ENCODE data around the gene OR10H5.
A peak's percentile ranks its signal among the peaks of the same experiment; 100 is the strongest.
"Not testable (repeated sequence)": the region's sequence is repeated elsewhere in the genome, so short reads cannot be mapped to it uniquely, and the experiment has no call there.

OR10H5 gene

DNA sequence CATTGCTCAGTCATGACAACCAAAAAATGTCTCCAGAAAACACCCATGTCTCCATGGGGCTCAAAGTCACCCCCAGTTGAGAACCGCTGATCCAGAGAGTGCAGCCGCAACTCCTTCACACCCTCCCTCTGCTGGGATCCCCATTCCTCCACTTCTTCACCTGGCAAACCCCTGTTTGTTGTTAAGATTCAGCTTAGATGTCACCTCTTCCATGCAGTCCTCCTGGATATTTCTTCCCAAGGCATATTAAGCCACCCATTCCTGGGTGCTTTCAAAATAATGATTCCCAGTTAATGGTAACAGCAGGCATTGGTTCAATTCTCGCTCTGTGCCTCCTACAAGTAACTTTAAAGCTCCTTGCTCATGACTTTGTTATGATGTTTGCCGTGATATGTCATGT lies 24.0 kb downstream of the OR10H5 start:
- no peak for DNase-seq (ENCODE audit: low spot score)

GRCh38 chr19:15812060-15812722 lies 24.7 kb downstream of the OR10H5 start:
- no peak for DNase-seq (ENCODE audit: low spot score)

- DNase-seq (ENCODE audit: low spot score): no peak
Observed at GRCh38 chr19:15813916-15814315, 26.5 kb downstream of the OR10H5 start.

- no peak for DNase-seq (ENCODE audit: low spot score)
Observed at GRCh38 chr19:15815306-15815705, 27.8 kb downstream of the OR10H5 start, which contains the start of gene OR10H1. OR10H1 (minus strand) TSS chr19:15815664; CDS start chr19:15808037, 7,627 bp downstream.

DNA sequence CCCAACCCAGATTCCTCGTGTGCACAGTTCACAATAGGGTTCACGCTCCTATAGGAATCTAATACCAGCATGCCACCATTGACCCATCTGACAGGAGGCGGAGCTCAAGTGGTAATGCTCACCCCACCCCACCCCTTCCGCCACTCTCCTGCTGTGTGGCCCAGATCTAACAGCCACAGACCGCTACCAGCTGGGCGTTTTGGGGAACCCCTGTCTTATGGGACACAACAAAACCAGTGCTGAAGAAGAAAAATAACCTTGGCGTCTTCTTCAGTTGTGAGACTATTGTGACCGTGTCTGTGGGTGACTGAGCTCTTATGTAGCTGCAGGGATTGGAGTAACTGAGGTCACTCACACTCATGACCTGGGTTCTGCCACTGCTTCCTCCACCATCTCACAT lies 33.2 kb downstream of the OR10H5 start:
- DNase-seq (ENCODE audit: low spot score): no peak

DNA sequence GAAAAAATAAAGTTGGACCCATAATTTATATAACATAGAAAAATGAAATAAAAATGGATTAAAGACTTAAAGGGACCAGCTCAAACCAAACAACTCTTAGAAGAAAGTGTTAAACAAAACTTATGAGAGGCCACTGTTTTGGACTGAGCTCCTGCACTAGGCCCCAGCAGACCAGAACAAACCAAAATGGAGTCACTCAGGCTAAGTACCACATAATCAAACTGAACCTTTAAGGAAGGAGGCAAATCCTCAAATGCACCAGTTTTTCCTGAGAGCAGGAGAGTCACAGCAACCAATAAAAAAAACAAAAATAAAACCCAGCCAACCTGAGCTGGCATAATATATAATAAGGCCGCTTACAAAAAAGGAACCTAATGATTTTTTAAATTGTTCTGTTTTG lies 38.3 kb downstream of the OR10H5 start:
- DNase-seq (ENCODE audit: low spot score): no peak

GRCh38 chr19:15828121-15828610 lies 40.7 kb downstream of the OR10H5 start:
- DNase-seq (ENCODE audit: low spot score): no peak

- not testable (repeated sequence) for DNase-seq (ENCODE audit: low spot score)
Observed at GRCh38 chr19:15828611-15829305, 41.3 kb downstream of the OR10H5 start.

GRCh38 chr19:15829306-15829698 lies 41.8 kb downstream of the OR10H5 start:
- DNase-seq (ENCODE audit: low spot score): no peak

DNA sequence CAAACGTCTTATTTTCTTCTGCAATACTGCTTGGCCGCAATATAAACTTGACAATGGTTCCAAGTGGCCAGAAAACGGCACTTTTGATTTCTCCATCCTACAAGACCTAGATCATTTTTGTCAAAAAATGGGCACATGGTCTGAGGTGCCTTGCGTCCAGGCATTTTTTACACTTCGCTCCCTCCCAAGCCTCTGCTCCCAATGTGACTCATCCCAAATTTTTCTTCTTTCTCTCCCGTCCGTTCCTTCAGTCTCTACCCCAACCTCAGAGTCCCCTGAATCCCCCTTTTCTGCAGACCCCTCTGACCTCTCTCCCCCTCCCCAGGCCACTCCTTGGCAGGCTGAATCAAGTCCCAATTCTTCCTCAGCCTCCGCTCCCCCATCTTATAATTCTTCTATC lies 42.3 kb downstream of the OR10H5 start:
- DNase-seq (ENCODE audit: low spot score): no peak

DNA sequence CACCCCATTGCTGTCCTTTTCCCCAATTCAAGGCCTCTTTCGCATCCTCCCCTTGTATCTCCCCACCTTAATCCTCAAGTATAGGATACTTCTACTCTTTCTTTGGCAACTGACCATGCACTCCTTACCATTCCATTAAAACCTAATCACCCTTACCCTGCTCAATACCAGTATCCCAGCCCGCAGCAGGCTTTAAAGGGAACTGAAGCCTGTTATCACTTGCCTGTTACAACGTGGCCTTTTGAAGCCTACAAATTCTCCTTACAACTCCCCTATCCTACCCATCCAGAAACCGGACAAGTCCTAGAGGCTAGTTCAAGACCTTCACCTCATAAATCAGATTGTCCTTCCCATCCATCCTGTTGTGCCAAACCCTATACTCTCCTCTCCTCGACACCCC lies 44.2 kb downstream of the OR10H5 start:
- no peak for DNase-seq (ENCODE audit: low spot score)

DNA sequence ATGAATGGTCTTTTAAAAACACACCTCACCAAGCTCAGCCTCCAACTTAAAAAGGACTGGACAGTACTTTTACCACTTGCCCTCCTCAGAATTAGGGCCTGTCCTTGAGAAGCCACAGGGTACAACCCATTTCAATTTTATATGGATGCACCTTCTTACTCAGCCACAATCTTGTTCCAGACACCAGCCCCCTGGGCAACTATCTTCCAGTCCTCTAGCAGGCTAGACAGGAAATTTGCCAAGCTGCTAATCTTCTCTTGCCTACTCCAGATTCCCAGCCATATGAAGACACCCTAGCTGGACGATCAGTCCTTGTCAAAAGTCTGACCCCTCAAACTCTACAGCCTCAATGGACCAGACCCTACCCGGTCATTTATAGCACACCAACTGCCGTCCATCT lies 46.8 kb downstream of the OR10H5 start:
- DNase-seq (ENCODE audit: low spot score): not testable (repeated sequence)

DNA sequence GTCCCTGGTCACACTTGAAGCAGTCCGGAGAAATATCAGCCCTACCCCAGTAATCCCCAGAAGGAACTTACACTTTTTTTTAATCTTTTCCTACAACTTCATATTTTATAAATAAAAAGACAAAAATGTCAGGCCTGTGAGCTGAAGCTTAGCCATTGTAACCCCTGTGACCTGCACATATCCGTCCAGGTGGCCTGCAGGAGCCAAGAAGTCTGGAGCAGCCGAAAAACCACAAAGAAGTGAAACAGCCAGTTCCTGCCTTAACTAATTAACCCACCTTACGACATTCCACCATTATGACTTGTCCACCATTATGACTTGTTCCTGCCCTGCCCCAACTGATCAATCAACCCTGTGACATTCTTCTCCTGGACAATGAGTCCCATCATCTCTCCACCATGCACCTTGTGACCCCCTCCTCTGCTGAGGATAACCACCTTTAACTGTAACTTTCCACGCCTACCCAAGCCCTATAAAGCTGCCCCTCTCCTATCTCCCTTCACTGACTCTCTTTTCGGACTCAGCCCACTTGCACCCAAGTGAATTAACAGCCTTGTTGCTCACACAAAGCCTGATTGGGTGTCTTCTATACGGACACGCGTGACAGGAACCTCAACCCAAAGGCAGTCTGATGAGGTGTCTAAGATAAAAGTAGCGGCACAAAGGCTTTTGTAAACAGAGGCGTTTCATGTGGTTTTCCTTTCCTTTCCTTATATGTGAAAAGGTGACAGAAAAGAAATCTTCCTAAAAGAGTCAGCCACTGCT lies 48.3 kb downstream of the OR10H5 start:
- DNase-seq (ENCODE audit: low spot score): not testable (repeated sequence)

DNA sequence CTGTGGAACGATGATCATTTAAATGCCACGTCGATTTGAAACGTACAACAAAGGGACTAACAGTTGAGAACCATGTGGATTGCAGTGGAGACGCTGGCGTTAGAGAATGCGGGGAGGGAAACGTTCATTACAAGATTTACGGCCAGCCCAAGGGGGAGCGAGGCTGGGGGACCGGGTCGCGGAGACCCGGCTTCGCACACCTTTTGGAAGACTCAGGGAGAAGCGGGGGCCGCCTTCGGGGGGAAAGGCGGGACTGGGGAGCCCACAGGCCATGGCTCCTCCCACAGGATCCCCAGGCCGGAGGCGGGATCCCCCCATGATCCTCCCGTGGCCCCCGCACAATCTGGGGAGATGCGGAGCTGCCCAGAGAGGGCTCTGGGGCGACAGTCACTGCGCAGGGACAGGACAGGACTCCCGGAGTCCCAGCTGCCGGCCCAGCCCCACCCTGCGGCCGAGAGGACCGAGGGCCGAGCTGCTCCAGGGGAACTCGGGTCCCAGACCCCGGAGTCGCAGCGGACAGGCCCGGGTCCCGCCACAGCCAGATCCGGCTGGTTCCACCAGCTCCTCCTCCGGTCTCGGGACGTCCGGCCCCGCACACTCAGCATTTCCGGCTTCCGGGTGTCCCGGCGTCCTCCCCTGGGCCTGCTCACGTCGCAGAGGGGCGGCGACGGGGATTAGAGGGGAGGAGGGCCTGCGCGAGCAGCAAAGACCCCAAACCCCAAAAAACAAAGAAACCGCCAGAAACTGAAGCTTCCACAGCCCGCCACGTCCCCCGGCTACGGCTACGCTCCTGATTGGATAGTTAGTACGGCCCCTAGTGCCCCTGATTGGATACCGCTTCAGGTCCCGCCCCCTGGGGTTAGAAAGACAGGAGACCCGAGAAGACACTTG lies 49.1 kb downstream of the OR10H5 start:
- peak; percentile 99 for DNase-seq (ENCODE audit: low spot score)

GRCh38 chr19:15837221-15837731 lies 49.8 kb downstream of the OR10H5 start:
- DNase-seq (ENCODE audit: low spot score): no peak

- no peak for DNase-seq (ENCODE audit: low spot score)
Observed at GRCh38 chr19:15838351-15838750, 50.9 kb downstream of the OR10H5 start.

- DNase-seq (ENCODE audit: low spot score): not testable (repeated sequence)
Observed at GRCh38 chr19:15839888-15840287, 52.4 kb downstream of the OR10H5 start.

DNA sequence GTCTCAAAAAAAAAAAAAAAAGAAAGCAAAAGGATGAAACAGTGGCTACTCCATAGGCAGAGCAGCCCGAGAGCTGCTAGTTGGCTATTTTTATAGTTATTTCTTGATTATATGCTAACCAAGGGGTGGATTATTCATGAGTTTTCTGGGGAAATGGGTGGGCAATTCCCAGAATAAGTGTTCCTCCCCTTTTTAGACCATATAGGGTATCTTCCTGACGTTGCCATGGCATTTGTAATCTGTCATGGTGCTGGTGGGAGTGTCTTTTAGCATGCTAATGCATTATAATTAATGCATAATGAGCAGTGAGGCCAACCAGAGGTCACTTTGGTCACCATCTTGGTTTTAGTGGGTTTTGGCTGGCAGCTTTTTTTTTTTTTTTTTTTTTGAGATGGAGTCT lies 53.4 kb downstream of the OR10H5 start:
- DNase-seq (ENCODE audit: low spot score): no peak

DNA sequence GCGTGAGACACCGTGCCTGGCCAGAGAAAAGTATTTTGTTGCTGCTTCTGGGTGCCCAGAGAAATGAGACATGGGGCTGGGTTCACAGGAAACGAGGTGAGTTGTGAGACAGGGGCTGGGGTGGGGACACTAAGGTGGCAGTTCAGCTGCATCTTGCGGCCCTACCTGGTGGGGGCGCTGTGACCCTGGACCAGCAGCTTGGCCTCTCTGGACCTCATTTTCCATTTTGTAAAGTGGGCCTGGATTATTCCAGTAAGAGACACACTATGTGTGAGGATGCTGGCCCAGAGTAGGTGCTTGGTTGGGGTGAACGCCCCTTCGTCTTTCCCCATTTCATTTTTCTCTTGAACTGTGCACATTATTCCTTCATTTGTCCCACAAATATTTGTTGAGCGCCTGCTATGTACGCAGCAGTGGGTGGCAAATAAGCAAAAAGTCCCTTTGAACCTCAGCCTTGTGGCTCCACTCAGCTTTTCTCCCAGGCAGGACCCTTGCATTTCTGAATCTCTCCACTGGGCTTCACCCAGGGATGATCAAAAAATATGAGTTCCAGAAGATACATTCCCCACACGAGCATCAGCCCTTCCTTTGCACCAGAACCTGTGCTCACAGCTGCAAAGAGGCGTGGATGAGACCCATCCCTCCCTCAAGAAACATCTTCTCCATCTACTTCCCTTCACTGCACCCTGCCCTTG lies 54.6 kb downstream of the OR10H5 start:
- no peak for DNase-seq (ENCODE audit: low spot score)

DNA sequence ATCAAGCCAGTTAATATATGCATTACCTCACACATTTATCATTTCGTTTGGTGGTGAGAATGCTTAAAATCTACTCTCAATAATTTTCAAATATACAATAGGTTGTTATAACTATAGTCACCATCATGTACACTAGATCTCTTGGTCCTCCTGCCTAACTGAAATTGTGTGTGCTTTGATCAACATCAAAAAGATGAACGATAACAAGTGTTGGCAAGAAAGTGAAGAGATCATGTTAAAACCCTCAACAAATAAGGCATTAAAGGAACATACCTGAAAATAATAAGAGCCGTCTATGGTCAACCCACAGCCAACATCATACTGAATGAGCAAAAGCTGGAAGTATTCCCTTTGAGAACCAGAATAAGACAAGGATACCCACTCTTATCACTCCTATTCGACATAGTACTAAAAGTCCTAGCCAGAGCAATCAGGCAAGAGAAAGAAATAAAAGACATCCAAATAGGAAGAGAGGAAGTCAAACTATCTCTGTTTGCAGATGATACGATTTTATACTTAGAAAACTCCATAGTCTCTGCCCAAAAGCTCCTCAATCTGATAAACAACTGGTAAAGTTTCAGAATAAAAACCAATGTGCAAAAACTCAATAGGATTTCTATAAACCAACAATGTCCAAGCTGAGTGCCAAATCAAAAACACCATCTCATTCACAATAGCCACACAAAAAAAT lies 55.9 kb downstream of the OR10H5 start:
- no peak for DNase-seq (ENCODE audit: low spot score)

All from pons (tissue), 1 donor.